GM19395 (cell line): ENCODE measurements around the gene OSTC.

ENCODE experiments used
- ATAC-seq: cut with Tn5 transposase; IDR thresholded peaks from one replicate; pipeline ENCODE4 v1.9.1; 2021; ENCODE audit warnings: mild to moderate bottlenecking, moderate library complexity; ENCODE audit not compliant: unreplicated experiment

Gene OSTC

DNA sequence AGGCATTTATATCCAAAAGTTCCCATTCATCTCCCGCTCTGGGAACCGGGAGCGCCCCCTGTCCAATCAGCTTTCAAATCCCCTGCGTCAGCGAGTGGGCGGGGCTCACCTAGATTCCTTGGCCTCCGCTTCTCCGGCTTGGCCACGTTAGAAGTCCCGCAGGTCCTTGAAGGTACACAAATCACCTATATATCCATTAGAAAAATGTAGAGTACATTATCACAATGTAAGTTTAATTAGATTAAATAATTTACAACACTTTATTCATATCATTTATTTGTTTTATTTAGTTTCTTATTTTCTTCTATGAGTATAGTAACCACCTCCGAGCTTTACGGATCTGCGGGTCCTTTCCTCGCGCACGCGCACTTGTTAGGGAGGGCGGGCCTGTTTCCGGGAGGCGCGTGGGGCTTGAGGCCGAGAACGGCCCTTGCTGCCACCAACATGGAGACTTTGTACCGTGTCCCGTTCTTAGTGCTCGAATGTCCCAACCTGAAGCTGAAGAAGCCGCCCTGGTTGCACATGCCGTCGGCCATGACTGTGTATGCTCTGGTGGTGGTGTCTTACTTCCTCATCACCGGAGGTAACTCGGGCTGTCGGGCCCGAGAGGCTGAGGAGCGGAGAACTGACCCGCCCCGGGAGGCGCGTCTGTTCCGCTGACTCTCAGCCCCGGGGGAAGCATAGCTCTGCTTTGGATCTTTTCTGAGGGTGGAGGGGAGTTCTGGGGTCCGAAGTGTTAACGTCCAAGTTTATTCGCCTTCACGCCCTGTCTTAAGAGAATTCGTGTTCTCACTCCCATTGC lies at the start of gene OSTC:
Gene OSTC (plus strand): TSS at position 388 of the 802 bp plus-strand sequence. CDS start 57 bp downstream, at position 445.
- peak; percentile 93 for ATAC-seq

DNA sequence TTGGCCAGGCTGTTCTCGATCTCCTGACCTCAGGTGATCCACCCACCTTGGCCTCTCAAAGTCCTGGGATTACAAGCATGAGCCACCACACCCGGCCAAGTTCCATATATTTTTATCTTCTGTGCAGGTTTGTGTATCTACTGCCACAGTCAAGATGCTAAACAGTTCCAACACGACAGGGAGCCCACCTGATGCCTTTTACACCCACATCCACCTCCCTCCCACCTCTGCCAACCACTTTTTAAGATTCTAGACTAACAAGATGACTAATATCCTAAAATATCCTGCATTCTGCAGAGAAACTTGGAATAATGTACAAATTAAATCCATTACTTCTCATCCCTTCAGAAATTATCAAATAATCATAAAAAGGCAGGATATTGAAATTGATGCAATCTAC lies 49.3 kb upstream of the OSTC start:
- ATAC-seq: no peak

DNA sequence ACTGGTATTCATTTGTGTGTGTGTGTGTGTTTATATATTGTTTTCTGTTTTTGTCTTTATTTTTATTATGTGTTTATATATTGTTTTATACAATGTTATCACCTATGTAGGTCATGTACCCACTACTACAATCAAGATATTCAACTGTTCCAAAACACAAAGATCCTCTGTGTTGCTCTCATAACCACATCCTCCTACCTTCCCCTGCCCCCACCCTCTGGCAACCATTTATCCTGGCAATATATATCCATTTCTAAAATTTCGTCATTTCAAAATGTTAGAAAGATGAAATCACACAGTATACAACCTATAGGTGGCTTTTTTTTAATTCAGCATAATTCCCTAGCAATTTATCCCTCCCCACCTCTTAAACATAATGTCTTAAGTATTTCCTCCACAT lies 48.9 kb upstream of the OSTC start:
- ATAC-seq: no peak

DNA sequence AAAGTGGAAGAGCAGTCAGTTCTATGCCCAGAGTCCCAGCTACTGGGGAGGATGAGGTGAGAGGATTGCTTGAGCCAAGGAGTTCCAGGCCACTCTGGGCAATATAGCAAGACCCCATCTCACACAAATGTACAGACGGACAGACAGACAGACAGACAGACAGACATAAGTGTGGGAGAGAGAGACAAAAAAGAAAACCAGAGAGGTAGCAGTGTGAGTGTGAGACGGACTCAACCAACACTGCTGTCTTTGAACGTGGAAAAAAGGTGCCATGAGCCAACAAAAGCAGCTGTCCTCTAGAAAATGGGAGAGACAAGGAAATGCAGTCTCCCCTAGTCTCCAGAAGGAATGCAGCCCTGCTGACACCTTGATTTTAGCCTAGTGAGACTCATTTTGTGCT lies 48.2 kb upstream of the OSTC start:
- ATAC-seq: no peak

DNA sequence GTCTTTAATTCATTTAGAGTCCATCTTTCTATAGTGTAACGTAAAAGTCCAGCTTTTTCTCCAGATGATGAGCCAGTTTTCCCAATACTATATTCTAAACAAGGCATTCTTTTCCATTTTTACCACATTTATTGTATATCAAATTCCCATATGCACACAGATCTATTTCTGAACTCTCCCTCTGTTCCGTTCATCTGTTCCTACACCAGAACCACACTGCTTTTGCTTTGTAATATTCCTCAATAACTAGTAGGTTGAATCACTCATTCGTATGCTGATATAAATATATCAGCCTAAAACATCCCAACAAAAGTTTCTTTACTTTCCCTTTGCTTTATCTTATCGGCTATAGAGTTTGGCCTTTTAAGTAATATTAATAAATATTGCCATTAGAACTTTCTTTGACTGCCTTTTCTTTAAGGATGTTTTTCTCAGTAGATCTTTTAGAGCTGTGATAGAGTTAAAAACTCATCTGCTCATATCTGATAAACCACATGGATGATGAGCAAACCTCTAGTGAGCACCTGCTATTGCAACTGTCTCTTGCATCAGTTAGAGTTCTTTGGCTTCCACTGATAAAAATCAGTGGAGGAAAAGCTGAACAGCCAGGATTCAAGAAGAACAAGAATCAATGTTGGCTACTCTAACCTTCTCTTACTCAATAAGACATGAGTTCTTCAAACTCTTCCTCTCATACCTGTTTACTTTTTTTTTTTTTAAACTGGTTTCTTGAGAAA lies 43.2 kb upstream of the OSTC start:
- ATAC-seq: no peak

DNA sequence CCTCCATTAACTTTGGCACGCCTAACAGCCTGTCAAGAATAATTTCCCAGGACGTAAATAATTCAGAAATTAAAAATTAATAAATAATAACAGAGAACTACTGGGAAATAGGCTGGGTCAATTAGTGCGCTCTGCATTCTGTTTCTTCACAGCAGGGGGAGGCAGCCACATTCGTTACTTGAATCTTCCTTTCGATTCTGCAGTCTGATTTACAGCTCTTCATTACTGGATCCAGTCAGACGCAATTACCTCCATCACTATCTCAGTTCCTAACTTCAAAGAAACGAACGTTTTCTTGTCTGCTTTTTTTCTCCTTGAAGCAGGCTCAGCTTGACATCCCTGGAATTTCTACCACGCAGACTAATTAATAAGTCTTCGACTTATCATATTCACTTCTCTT lies 39.0 kb upstream of the OSTC start:
- no peak for ATAC-seq

DNA sequence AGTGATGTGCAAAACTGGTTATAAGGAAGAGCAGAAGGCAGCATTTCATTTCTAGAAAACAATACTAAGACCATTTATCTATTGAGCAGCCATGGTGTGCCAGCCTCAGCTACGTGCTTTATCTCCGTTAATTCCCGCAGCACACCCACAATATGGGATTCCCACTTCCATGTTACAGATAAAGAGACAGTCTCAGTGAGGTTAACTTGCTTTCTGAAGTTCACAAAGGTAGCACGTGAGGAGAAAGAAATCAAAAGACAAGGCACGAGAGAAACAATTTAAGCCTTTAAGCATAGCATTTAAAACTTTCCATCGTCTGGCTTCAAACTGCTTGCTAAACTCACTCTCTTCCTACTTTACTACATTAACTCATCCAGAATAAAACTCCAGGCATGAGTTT lies 38.0 kb upstream of the OSTC start:
- no peak for ATAC-seq

DNA sequence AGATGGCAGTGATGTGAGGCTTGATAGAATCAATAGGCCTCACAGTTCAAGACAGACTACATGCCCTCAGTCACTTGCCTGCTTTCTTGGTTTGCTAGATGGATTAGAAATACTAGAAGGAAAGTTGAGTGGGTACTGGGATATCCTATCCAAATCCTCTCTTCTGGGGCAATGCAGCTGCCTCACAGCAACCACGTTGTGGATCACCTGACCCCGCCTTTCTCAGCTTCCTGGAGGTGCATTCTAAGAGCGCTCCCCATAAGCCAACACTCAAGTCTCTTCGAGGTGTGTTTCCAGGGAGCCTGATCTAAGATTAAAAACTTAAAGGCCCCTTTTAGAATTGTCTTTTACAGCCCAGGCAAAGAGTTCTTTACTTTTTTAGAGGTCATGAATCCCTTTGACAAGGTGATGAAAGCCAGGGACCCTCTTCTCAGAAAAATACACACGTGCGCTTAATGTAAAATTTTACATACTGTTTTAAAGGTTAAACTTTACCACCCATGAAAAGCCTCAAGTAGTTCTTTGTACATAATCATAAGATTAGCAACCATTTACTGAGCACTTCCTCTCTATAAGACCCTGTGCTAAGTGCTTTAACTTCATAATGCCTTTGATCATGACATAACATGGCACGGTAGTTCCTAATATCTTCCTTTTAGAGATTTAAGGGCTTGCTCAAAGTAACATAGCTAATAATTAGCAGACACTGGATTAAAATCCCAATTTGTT lies 30.9 kb upstream of the OSTC start:
- ATAC-seq: peak; percentile 11

DNA sequence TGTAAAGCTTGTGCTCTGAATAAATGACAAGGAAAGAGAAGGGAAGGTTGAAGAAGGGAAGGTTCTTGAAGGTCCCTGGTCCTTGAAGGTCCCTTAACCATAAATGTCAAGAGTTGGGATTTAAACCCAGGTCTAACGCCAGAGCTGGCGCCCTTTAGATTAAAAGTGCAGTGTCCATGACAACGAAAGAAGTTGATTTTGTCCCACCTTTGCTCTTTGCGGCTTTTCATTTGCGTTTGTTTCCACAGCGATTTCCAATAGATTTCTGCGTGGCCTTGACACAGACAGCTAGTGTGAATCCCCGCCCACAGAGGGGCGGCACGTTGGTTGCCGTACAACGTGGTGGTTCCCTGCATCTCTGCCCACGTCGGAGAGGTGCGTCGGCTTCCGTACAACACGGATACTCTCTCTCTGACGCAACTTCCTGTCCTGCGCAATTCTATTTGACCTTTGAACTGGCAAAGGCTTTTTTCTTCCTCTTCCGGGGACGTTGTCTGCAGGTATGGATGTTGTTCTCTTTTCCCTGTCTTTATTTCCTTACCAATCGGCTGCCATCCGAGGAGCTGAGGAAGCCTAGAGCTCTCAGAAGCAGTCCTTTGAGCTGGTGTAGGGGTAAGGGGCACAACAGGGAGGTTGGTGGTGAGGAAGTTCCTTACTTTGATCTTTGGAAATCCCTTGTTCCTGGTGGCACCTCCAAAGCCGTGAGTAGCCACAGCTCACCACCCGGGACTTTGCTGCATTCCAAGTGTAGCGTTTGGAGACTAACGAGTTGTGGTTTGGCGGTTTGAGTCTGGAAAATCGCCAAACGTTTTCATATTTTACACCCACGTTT lies 30.1 kb upstream of the OSTC start, which contains the start of gene RPL34:
Gene RPL34 (plus strand): TSS at position 476 of the 832 bp plus-strand sequence. CDS start 1,384 bp downstream, outside the sequence.
- ATAC-seq: peak; percentile 100

DNA sequence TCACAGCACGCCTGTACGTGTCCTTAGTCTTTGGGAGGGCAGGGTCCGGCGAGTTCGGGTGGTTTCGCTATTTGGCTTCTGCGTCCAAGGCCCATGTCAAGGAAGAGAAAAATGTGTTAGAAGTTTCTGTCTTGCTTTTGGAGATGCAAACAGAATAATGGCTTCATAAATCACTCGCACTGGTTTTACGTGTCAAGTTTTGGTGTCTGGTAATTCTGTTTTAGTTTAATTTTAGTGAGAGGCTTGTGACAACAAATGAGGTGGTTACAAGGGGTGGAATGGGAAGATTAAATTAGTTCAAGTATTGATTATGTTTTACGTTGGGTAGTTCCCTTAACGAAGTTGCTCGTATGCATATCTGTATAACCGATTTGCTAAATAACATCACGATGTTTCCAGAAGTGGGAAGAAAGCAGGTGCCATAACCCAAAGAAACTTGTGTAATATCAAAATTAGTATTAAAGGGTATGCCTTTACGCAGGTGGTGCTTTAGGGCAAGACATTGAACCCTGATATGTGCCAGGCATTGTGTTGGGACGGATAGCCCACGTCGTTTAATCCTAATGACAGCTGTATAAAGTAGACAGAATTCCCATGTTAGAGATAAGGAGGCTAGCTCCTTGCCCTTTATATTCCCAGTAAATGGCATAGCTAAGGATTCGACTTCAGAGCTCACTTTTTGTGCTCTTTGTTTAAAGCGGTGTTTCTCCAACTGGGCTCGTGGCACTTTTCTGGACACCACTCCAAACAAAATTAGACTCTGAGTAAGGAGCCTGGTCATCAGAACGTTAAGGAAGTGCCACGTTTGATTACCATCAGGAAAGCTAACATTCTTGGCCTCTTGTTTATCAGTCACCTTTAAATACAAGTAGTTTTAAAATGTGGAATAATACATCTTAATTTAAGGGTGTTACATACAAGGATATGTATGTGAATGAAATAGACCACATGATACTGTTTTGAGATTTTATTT lies 29.2 kb upstream of the OSTC start:
- peak; percentile 18 for ATAC-seq

DNA sequence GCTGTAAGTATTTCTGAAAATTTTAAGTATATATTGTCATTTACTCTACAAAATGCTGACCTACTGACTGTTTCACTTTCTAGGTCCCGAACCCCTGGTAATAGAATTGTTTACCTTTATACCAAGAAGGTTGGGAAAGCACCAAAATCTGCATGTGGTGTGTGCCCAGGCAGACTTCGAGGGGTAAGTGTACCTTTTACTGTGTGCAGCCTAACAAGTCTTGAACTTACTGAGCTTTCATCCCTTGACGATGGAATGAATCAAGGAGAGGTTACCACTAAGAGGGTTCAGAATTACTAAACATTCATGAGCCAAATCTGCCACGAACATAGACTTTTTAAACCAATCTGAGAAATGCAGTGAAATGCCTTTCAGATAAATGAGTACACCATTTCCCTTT lies 28.4 kb upstream of the OSTC start:
- ATAC-seq: no peak

DNA sequence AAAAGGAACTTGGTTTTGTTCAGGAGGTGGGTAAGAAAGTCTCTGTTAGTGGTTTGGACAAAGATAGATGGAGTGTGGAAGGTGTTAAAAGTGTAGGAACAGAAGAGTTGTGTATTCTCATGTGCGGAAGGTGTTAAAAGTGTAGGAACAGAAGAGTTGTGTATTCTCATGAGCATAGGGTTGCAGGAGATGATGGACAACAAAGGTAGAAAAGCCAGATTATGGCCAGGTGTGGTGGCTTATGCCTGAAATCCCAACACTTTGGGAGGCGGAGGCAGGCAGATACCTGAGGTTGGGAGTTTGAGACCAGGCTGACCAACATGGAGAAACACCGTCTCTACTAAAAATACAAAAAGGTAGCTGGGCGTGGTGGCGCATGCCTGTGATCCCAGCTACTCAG lies 27.6 kb upstream of the OSTC start:
- ATAC-seq: no peak

DNA sequence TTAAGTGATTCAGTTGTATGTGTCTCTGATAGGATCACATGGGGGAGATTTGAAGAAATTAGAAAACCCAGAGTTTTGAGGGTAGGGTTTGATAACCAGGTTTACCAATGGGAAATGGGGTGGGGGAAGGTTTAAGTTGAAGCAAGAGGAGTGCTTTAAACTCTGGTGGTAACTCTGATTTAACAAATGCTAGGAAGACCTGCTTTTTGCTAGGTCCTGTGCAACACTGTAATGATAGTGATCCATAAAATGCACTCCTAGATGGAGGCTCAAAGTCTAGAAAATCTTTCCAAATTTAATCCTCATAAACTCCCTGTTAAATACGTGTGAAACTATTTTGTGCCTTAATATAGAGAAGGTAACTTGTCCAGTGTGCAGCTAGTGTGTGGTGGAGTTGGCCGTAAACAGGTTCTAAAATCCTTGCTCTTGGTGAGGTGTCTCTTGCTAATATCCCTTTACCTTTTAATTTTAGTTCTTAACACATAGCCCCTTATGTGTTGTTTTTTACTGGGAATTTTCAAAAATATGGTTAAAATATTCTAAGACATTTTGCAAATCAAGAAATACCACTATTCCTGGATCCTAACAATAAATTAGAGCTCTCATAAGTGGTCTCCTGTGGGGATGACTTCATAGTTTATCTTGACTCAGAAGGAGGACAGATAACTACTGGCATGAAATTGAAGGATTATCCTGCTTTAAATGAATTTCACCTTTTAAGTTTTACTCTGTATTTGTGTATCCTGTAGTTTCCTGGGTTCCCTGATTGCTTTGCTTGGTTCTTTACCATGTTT lies 25.9 kb upstream of the OSTC start:
- no peak for ATAC-seq

DNA sequence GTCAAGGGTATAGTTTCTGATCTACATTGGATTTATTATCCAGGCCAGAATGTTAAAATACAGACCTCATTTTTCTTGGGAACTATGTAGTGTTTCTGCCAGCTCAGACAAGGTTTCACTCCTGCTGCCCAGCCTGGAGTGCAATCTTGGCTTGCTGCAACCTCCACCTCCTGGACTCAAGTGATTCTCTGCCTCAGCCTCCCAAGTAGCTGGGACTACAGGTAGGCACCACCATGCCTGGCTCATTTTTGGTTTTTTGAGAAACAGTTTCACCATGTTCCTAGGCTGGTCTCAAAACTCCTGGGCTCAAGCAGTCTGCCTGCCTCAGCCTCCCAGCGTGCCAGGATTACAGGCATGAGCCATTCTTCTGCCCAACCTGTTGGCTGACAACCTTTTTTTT lies 24.3 kb upstream of the OSTC start:
- no peak for ATAC-seq

DNA sequence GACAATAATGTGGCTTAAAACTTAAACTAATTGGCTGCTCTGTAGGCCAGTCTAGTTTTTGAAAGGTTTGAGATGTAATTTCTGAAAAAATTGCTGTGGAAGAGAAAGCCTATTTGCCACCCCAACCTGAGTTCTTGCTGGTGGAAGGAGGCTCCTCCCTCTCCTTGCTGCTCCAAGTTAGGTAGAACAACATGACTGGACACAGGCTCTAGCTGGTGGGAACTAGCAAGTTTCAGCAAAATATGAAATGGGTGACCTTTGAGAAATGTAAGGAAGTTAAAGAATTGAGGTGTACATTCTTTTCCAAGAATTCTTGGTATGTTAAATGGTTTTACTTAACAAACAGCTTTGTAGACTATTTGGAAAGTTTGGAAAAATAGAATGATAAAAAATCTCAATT lies 22.0 kb upstream of the OSTC start:
- no peak for ATAC-seq

DNA sequence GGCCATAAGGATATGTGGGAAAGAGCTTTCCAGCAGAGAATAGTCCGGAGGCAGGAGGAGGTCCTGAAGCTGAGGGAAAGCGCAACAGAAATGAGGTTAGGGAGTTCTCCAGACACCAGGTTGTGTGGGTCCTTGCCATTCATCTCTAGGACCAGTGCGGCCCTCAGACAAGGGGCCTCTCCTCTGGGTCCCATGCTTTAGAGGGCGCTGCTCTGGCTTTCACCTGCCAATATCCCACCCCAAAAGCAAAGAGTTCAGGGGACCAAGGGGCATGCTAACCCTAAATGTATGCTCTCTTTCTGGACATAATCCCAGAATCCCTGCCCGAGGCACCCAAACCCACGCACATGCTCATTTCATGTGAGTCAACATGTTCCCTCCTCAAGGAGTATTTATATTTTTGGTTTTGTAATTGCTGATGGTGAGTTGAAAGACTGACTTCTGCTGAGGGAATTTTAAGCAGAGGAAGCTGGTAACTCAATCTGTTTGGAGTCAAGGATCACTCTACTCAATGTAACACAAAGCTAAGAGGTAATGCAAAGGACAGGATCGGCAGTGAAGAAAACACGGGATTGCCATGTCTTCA lies 15.2 kb upstream of the OSTC start:
- no peak for ATAC-seq

DNA sequence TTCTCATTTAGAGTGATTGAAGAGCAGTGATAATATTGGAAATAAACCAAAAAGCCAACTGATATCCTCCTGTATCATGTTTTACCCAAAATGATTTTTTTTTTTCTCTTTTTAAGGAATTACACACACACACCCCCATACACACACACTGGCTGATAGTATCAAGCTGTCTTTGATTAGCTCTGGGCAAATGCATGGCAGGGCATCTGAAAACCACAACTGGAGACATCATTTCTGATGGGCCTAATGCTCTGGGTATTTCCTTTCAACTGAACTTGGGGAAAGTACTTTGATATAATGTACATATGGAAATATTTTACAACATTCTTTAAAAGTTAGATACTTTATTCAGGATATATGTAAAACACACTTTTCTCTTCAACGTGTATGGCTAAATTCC lies 14.2 kb upstream of the OSTC start:
- no peak for ATAC-seq

DNA sequence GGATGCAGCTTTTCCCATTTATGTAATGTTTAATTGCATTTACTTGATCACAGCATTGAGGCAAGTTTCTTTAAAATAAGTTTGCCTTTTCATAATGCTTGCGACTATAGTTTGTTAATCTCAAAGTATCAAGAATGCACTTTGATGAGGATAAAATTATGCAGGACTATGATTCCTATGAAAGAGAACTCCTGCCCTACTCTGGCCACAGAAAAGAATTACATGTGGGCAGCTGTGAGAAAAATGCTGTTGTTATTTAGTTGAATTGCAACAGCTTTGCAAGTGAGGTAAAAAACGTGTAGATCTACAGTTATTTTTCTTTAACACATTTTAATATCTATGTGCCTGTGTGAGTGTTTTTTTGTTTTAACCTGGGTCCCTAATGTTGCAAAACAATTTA lies 12.5 kb upstream of the OSTC start:
- no peak for ATAC-seq
